Nephron (organoid): ENCODE measurements around the gene LSP1.

Experiments
- H3K27ac Mint-ChIP-seq, 3 experiments: 2 replicates each; pipeline ENCODE4 v1.8.0; 2020; ENCODE audit warnings: mixed read lengths in 3 of 3, mild to moderate bottlenecking in 2 of 3, moderate library complexity in 1 of 3
- H3K27me3 Mint-ChIP-seq: 2 replicates; pipeline ENCODE4 v1.8.0; 2021; ENCODE audit warnings: low read depth, mild to moderate bottlenecking, moderate library complexity, mixed read lengths
- H3K36me3 Mint-ChIP-seq: 2 replicates; pipeline ENCODE4 v1.8.0; 2020; ENCODE audit warnings: low read depth, mixed read lengths
- H3K4me1 Mint-ChIP-seq: 2 replicates; pipeline ENCODE4 v1.8.0; 2020; ENCODE audit warnings: mixed read lengths
- H3K4me3 Mint-ChIP-seq, 3 experiments: 2 replicates each; pipeline ENCODE4 v1.8.0; 2020; ENCODE audit warnings: mild to moderate bottlenecking in 3 of 3, mixed read lengths in 3 of 3, moderate library complexity in 2 of 3
- H3K9me3 Mint-ChIP-seq: 2 replicates; pipeline ENCODE4 v1.8.0; 2020; ENCODE audit warnings: mixed read lengths
- CTCF ChIP-seq, 3 experiments: fragments of 200-600 bp; sonication (generic); IDR thresholded peaks; one replicate each; pipeline ENCODE4 v1.5.0; 2021; ENCODE audit warnings: antibody characterized with exemption in 3 of 3; ENCODE audit not compliant: unreplicated experiment in 3 of 3

Gene LSP1

DNA sequence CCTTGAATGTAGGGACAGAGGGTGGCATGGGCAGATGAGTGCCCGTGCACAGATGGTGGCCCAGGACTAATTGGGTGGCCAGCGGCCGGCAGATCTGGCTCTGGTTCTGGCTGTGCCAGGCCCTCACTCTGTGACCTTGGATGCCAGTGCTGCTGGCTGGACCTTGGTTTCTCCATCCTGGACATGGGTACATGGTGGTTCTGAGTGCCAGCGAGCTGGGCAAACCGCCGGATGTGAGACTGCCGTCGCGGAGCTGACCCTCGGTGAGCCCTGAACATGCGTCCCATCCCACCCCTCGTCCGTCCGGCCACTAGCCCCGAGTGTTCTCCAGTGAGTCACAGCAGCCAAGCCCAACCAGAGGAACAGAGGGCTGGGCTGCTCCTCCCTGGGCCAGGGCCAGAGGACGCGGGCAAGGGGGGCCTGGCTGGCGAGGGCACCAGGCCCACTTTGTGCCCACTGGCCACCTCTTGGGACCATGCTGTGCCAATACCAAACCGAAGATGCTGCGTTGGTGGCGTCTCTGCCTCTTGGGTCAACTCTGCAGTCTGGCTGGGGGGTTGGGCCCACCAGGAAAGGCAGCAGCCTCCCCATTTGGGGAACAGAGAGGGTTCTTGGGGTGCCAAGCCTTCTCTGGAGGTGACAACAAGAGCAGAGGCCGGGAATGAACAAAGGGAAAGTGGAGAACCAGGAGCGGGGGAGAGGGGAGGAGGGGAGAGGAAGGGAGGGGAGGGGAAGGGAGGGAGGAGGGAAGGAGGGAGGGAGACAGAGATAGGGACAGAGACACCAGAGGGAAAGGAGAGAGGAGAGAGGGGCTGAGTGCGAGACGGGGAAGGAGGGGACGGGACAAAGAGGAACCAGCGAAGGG is 10.7 kb downstream of the LSP1 start:
- TF ChIP-seq CTCF (IDR thresholded peaks at IDR 0.05; ENCODE audit: unreplicated experiment in 3 of 3): no peak
- no peaks in the 10 kb centered on the region for H3K36me3 Mint-ChIP-seq
- H3K9me3 Mint-ChIP-seq: no peaks in the 10 kb centered on the region
- H3K4me3 Mint-ChIP-seq: peak overlapping the region; percentile 34 to 61 (median 50)
- H3K27me3 Mint-ChIP-seq: peaks cover 3% of the 10 kb centered on the region
- peak overlapping the region; percentile 78 to 96 (median 91) for H3K27ac Mint-ChIP-seq
- peaks cover 11% of the 10 kb centered on the region for H3K4me1 Mint-ChIP-seq

- Mint-ChIP-seq H3K27me3 (peaks cover 3% of the 10 kb centered on the region), H3K4me3 (peak overlapping the region; percentile 34 to 61 (median 50)), H3K27ac (peak overlapping the region; percentile 78 to 96 (median 91)), H3K36me3 (no peaks in the 10 kb centered on the region), H3K9me3 (no peaks in the 10 kb centered on the region), H3K4me1 (peaks cover 11% of the 10 kb centered on the region)
- TF ChIP-seq CTCF (IDR thresholded peaks at IDR 0.05; ENCODE audit: unreplicated experiment in 3 of 3): no peak
Observed at GRCh38 chr11:1864231-1864630, 11.3 kb downstream of the LSP1 start.

DNA sequence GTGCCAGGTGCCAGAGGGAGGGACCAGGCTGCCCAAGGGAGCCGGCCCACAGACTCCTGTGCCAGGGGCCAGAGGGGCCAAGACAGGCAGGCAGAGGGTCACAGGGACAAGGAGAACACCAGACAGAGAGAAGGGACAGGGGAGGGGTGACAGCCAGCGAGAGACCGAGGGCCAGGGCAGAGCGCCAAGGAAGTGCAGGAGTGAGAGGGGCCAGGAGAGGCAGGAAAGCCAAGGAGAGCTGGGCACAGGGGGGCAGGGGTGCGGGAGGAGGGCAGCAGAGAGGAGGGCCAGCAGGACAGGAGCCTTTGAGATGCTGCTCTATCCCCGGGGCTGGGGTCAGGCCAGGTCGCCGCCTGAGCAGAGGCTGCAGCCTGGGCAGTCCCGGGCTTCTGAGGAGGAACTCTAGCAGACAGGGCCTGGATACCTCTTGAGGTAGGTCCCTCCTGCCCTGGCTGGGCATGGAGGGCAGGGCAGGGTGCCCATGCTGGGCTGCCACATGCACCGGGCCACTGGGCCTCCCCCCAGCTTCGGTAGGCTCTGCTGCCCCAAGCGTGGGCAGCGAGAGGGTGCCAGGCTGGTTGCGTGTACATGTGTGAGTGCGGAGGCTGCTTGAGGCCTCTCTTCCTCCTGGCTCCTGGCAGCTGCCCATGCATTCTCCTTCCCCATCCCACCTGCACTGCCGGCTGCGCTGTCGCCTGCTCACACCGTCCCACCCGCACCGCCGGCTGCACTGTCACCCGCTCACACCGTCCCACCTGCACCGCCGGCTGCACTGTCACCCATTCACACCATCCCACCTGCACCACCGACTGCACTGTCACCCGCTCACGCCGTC is 12.2 kb downstream of the LSP1 start:
- peaks cover 8% of the 10 kb centered on the region for H3K27me3 Mint-ChIP-seq

DNA sequence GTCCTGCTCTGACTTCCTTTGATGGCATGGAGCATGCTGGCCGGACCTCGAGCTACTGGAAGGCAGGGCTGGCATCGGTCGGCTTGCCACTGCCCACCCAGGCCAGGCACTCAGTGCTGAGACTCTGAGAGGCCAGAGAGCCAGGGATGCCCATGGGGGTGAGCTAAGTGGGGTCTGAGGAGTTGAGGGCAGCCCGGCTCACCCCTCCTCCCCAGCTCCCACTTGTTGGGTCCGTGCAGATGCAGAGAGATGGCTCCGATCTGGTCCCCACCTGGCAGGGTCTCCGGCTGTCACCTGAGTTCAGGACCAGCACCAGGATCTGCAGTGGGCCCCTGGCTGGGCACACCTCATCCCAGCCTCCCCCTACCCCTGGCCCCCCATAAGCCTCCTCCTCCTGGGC is 13.3 kb downstream of the LSP1 start:
- no peaks in the 10 kb centered on the region for H3K36me3 Mint-ChIP-seq
- no peak overlapping the region for H3K4me3 Mint-ChIP-seq
- TF ChIP-seq CTCF (IDR thresholded peaks at IDR 0.05; ENCODE audit: unreplicated experiment in 3 of 3): no peak
- peak overlapping the region in 1 of 3 experiments; percentile 78 for H3K27ac Mint-ChIP-seq
- H3K9me3 Mint-ChIP-seq: no peaks in the 10 kb centered on the region
- H3K27me3 Mint-ChIP-seq: peaks cover 13% of the 10 kb centered on the region
- H3K4me1 Mint-ChIP-seq: peaks cover 19% of the 10 kb centered on the region

More for the DNA sequence above, 12.2 kb downstream of the LSP1 start:
- Mint-ChIP-seq H3K9me3 (no peaks in the 10 kb centered on the region), H3K4me1 (peaks cover 11% of the 10 kb centered on the region), H3K4me3 (peak overlapping the region in 1 of 3 experiments; percentile 15), H3K36me3 (no peaks in the 10 kb centered on the region), H3K27ac (peak overlapping the region; percentile 78 to 96 (median 91))
- TF ChIP-seq CTCF (IDR thresholded peaks at IDR 0.05; ENCODE audit: unreplicated experiment in 3 of 3): no peak

GRCh38 chr11:1866776-1867175 is 13.9 kb downstream of the LSP1 start:
- Mint-ChIP-seq H3K9me3 (no peaks in the 10 kb centered on the region), H3K27ac (peak overlapping the region in 1 of 3 experiments; percentile 50), H3K27me3 (peaks cover 13% of the 10 kb centered on the region), H3K36me3 (no peaks in the 10 kb centered on the region), H3K4me3 (no peak overlapping the region), H3K4me1 (peaks cover 19% of the 10 kb centered on the region)
- no peak for TF ChIP-seq CTCF (IDR thresholded peaks at IDR 0.05; ENCODE audit: unreplicated experiment in 3 of 3)
